GM12878 (cell line): ENCODE results near the gene ACVR1. TPM values are rescaled to one million over a fixed set of nuclear protein-coding genes. Genes with fewer than 3 reads are reported as not detected.

Experiments
- ATAC-seq: fragments of 200-7000 bp; cut with Tn5 transposase; 3 replicates; pipeline ENCODE4 v1.9.1; 2020; ENCODE audit warnings: mild to moderate bottlenecking, moderate library complexity
- BruUV-seq: library from RNA; stranded (reverse); fragments of 400-500 nt; replicated peaks from 2 replicates; lab custom pipeline; 2021; lab: Mats Ljungman, UMichigan
- CTCF ChIA-PET: fragments of 300-600 bp; sonication (Branson Sonifier 250); formaldehyde crosslinking; extraction: SDS; loops from one replicate; lab custom pipeline; 2021; ENCODE audit warnings: inconsistent platforms; lab: Yijun Ruan, JAX
- POLR2A ChIA-PET: fragments of 350-600 bp; formaldehyde crosslinking; extraction: SDS; loops from one replicate; lab custom pipeline; 2021; ENCODE audit warnings: inconsistent platforms; lab: Charles Lee
- RAD21 ChIA-PET: fragments of 300-600 bp; sonication (Branson Sonifier 250); formaldehyde crosslinking; loops from one replicate; lab custom pipeline; 2023; ENCODE audit warnings: antibody characterized with exemption; ENCODE audit not compliant: unreplicated experiment; lab: Charles Lee
- SMC1A ChIA-PET: fragments of 300-600 bp; sonication (Branson Sonifier 250); formaldehyde crosslinking; loops from one replicate; lab custom pipeline; 2023; ENCODE audit not compliant: unreplicated experiment, uncharacterized antibody; lab: Charles Lee
- DNase-seq: peaks from one replicate; pipeline ENCODE4 v3.0.0-alpha.2; 2011; ENCODE audit warnings: low read depth, low spot score
- FAIRE-seq: peaks from 3 replicates; lab custom pipeline; 2011; peaks lifted over from hg19 to GRCh38; lab: Jason Lieb, UNC
- H2AFZ ChIP-seq: 2 replicates; pipeline ENCODE4 v1.6.0; 2011; ENCODE audit warnings: low read depth, low read length, control low read depth; ENCODE audit not compliant: control insufficient read depth
- H3K27ac ChIP-seq: 2 replicates; pipeline ENCODE4 v1.5.1; 2011; ENCODE audit warnings: control low read depth; ENCODE audit not compliant: control insufficient read depth, insufficient read depth
- H3K27me3 ChIP-seq, 2 experiments: replicated peaks in 1 of 2; 2 replicates each; pipeline versions ENCODE4 v1.6.0 to v1.6.1; 2011; ENCODE audit warnings: low read length in 1 of 2; ENCODE audit not compliant: control insufficient read depth in 2 of 2, insufficient read depth in 2 of 2
- H3K36me3 ChIP-seq, 2 experiments: 2 replicates each; pipeline ENCODE4 v1.5.1; 2011; ENCODE audit warnings: low read length in 1 of 2; ENCODE audit not compliant: control insufficient read depth in 2 of 2, insufficient read depth in 2 of 2
- H3K4me1 ChIP-seq: 2 replicates; pipeline ENCODE4 v1.6.1; 2011; ENCODE audit warnings: mild to moderate bottlenecking, low read length, moderate library complexity, mixed read lengths; ENCODE audit not compliant: control insufficient read depth, insufficient read depth
- H3K4me2 ChIP-seq: 2 replicates; pipeline ENCODE4 v1.6.0; 2011; ENCODE audit warnings: control low read depth; ENCODE audit not compliant: control insufficient read depth, insufficient read depth
- H3K4me3 ChIP-seq: fragments of 200-600 bp; sonication (generic); 2 replicates; pipeline ENCODE4 v1.5.1; 2016
- H3K79me2 ChIP-seq: 2 replicates; pipeline ENCODE4 v1.6.0; 2011; ENCODE audit warnings: low read length; ENCODE audit not compliant: control insufficient read depth, insufficient read depth
- H3K9ac ChIP-seq: 2 replicates; pipeline ENCODE4 v1.8.0; 2011; ENCODE audit warnings: low read length, control low read depth, mixed read lengths; ENCODE audit not compliant: control insufficient read depth, insufficient read depth
- H3K9me3 ChIP-seq: replicated peaks from 3 replicates; pipeline ENCODE4 v1.5.1; 2011; ENCODE audit warnings: mild to moderate bottlenecking, low read length; ENCODE audit not compliant: control insufficient read depth, insufficient read depth
- H4K20me1 ChIP-seq: 2 replicates; pipeline ENCODE4 v1.6.0; 2011; ENCODE audit not compliant: control insufficient read depth, insufficient read depth
- EP300 ChIP-seq, 2 experiments: fragments of 150-350 bp in 1 of 2; IDR thresholded peaks; 2 replicates each; pipeline ENCODE4 v1.6.1; 2011 to 2012; ENCODE audit warnings: low read depth in 2 of 2, low read length in 2 of 2, borderline replicate concordance in 1 of 2, improper control_type of control experiment in 1 of 2, inconsistent platforms in 1 of 2; ENCODE audit not compliant: control insufficient read depth in 1 of 2
- IRF4 ChIP-seq: IDR thresholded peaks from 2 replicates; pipeline ENCODE4 v1.6.1; 2011; ENCODE audit warnings: low read depth, low read length
- JUNB ChIP-seq: IDR thresholded peaks from 2 replicates; pipeline ENCODE4 v1.6.1; 2016; ENCODE audit warnings: antibody characterized with exemption, mild to moderate bottlenecking
- MEF2B ChIP-seq: fragments of 450-650 bp; IDR thresholded peaks from 2 replicates; pipeline ENCODE4 v1.6.1; 2018; ENCODE audit warnings: mild to moderate bottlenecking, moderate library complexity; ENCODE audit not compliant: partially characterized antibody, poor library complexity, severe bottlenecking
- MTA2 ChIP-seq: fragments of 450-650 bp; IDR thresholded peaks from 2 replicates; pipeline ENCODE4 v1.6.1; 2016; ENCODE audit warnings: low read depth, mild to moderate bottlenecking, moderate library complexity
- MXI1 ChIP-seq: fragments of 150-350 bp; IDR thresholded peaks from 2 replicates; pipeline ENCODE4 v1.6.1; 2011; ENCODE audit warnings: low read depth, mild to moderate bottlenecking, inconsistent platforms, low read length, improper control_type of control experiment
- MYB ChIP-seq: fragments of 150-350 bp; IDR thresholded peaks from 2 replicates; pipeline ENCODE4 v1.6.1; 2014; ENCODE audit warnings: mild to moderate bottlenecking, low read depth, low read length, borderline replicate concordance
- RCOR1 ChIP-seq: conservative IDR thresholded peaks from 2 replicates; pipeline ENCODE4 v1.6.1; 2012; ENCODE audit warnings: low read depth, low read length, improper control_type of control experiment
- SIN3A ChIP-seq: IDR thresholded peaks from 2 replicates; pipeline ENCODE4 v1.6.1; 2012; ENCODE audit warnings: low read depth, low read length, improper control_type of control experiment
- SMARCA5 ChIP-seq: fragments of 450-650 bp; IDR thresholded peaks from 2 replicates; pipeline ENCODE4 v1.6.1; 2017; ENCODE audit warnings: mild to moderate bottlenecking
- TARDBP ChIP-seq: IDR thresholded peaks from 2 replicates; pipeline ENCODE4 v1.6.1; 2016; ENCODE audit warnings: borderline replicate concordance
- TCF12 ChIP-seq: IDR thresholded peaks from 2 replicates; pipeline ENCODE4 v1.6.1; 2011; ENCODE audit warnings: low read depth, mild to moderate bottlenecking, low read length
- YY1 ChIP-seq: IDR thresholded peaks from 2 replicates; pipeline ENCODE4 v1.6.1; 2011; ENCODE audit warnings: low read depth, mild to moderate bottlenecking, low read length
- ZNF24 ChIP-seq: fragments of 450-650 bp; IDR thresholded peaks from 2 replicates; pipeline ENCODE4 v1.6.1; 2017; ENCODE audit warnings: antibody characterized with exemption, mild to moderate bottlenecking
- WGBS: methylation state at CpG from one replicate; pipeline ENCODE4 v1.1.6; 2016; ENCODE audit warnings: low lambda C conversion rate; ENCODE audit not compliant: insufficient replicate concordance, insufficient coverage; ENCODE audit errors: missing lambda C conversion rate; 5-methylcytosine and 5-hydroxymethylcytosine counted together
- in situ Hi-C: fragments of 300-500 bp; cut with MboI; formaldehyde crosslinking; loops from 9 replicates; pipeline ENCODE4 v1.14.3; 2018; ENCODE audit warnings: mixed read lengths
- intact Hi-C: fragments of 100-400 bp; cut with micrococcal nuclease; formaldehyde crosslinking; loops from one replicate; pipeline ENCODE4 v1.14.2; 2022; ENCODE audit not compliant: unreplicated experiment
- polyA plus RNA-seq, 11 experiments: library from polyadenylated mRNA; depleted of rRNA in 4 of 11; unstranded in 6 of 11; stranded (reverse) in 5 of 11; fragments of >200 nt; fragmentation: Nextera tagmentation in 4 of 11; fragmentation: Illumina TruSeq in 1 of 11; extraction: Ambion mirVana in 4 of 11; extraction: Trizol in 1 of 11; gene quantifications; 1 replicate in 1 of 11; 2 replicates in 10 of 11; pipeline versions ENCODE4 v1.2.1 to v1.2.3, GENCODE V29; 2011 to 2016; ENCODE audit warnings: inconsistent platforms in 2 of 11, missing spikeins in 2 of 11, low read depth in 1 of 11
- total RNA-seq, 4 experiments: library from RNA; depleted of rRNA in 3 of 4; stranded (reverse); fragments of >200 nt in 3 of 4; fragmentation: Illumina TruSeq in 1 of 4; extraction: Trizol in 1 of 4; gene quantifications; 2 replicates each; pipeline versions ENCODE4 v1.2.1 to v1.2.3, GENCODE V29; 2013 to 2021
- TF ChIP-seq, protein P1 (sequence below): IDR thresholded peaks from 2 replicates; pipeline ENCODE4 v1.6.1; 2012; ENCODE audit warnings: low read depth, low read length, improper control_type of control experiment
- TF ChIP-seq, protein P2 (sequence below): fragments of 450-650 bp; IDR thresholded peaks from 2 replicates; pipeline ENCODE4 v1.6.1; 2017; ENCODE audit warnings: mild to moderate bottlenecking, low read depth, inconsistent platforms; ENCODE audit not compliant: poor library complexity, severe bottlenecking
- TF ChIP-seq, protein P3 (sequence below): IDR thresholded peaks from 2 replicates; pipeline ENCODE4 v1.6.1; 2011; ENCODE audit warnings: borderline replicate concordance, low read depth, mild to moderate bottlenecking, moderate library complexity, mixed read lengths, low read length; ENCODE audit not compliant: insufficient read depth; ENCODE audit errors: extremely low read length
- TF ChIP-seq, protein P4 (sequence below): fragments of 450-650 bp; IDR thresholded peaks from 2 replicates; pipeline ENCODE4 v1.6.1; 2018; ENCODE audit warnings: mild to moderate bottlenecking, low read depth, moderate library complexity; ENCODE audit not compliant: partially characterized antibody

The ACVR1 gene
- total and polyA plus RNA-seq, 10 of the 15 experiments (the other 5 are each of a cell fraction or from before 2014, with no cell fraction given), result 0.06 to 0.24 (median 0.14) TPM; not detected in 4

DNA sequence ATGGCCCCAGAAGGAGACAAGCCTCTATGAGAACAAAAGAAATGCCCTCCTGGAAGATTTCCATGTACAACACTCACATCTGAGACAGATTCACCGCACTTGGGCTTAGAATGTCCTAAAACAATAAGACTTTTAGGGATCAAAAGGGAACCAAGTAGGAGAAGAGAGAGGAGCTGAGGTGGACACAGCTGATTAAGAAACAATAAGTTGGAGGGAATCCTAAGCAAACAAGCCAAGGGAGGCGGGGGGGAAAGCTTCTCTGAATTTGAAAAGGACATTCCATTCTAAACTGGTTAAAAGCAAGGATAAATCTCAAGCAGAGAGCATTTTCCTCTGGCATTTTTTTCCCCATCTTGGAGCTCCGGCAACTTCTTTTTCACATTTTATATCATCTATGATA, 9.9 kb downstream of the ACVR1 start:
- Histone ChIP-seq H4K20me1 (no peaks in the 10 kb centered on the region), H3K4me3 (no peak overlapping the region), H3K4me1 (no peaks in the 10 kb centered on the region), H2AFZ (no peak overlapping the region), H3K36me3 (no peaks in the 10 kb centered on the region), H3K9ac (no peak overlapping the region), H3K9me3 (no peaks in the 10 kb centered on the region), H3K27me3 (peaks cover 0 to 3% of the 10 kb centered on the region in 2 experiments; a peak in 1 of 4 replicates), H3K4me2 (no peak overlapping the region), H3K79me2 (no peaks in the 10 kb centered on the region), H3K27ac (no peak overlapping the region)
- RAD21 ChIA-PET, result no interaction called here
- BruUV-seq, result no TSS peak
- SMC1A ChIA-PET, result interaction anchor here (1.2 kb wide), 1 partner anchor 41 kb away, joined by 3 read pairs; no protein-coding TSS in a partner anchor
- POLR2A ChIA-PET, result no interaction called here
- CTCF ChIA-PET, result no interaction called here
- no peak for FAIRE-seq
- intact Hi-C loops, result no loop called here
- DNase-seq, result no peak
- 37% methylated on average over 3 of the region's 3 CpGs for WGBS
- in situ Hi-C loops, result no loop called here
- TF ChIP-seq MTA2 (no peak), MEF2B (no peak), ZNF24 (no peak), EP300 (IDR thresholded peaks at IDR 0.05; ENCODE audit: borderline replicate concordance in 1 of 2, control insufficient read depth in 1 of 2, low read depth in 2 of 2, low read length in 2 of 2) (no peak), RCOR1 (no peak), SMARCA5 (no peak), TARDBP (no peak), IRF4 (no peak), TCF12 (no peak), MXI1 (no peak), MYB (no peak), SIN3A (no peak), JUNB (no peak), YY1 (no peak)
- TF ChIP-seq, protein P1, sequence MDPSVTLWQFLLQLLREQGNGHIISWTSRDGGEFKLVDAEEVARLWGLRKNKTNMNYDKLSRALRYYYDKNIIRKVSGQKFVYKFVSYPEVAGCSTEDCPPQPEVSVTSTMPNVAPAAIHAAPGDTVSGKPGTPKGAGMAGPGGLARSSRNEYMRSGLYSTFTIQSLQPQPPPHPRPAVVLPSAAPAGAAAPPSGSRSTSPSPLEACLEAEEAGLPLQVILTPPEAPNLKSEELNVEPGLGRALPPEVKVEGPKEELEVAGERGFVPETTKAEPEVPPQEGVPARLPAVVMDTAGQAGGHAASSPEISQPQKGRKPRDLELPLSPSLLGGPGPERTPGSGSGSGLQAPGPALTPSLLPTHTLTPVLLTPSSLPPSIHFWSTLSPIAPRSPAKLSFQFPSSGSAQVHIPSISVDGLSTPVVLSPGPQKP, result no peak
- TF ChIP-seq, protein P2, sequence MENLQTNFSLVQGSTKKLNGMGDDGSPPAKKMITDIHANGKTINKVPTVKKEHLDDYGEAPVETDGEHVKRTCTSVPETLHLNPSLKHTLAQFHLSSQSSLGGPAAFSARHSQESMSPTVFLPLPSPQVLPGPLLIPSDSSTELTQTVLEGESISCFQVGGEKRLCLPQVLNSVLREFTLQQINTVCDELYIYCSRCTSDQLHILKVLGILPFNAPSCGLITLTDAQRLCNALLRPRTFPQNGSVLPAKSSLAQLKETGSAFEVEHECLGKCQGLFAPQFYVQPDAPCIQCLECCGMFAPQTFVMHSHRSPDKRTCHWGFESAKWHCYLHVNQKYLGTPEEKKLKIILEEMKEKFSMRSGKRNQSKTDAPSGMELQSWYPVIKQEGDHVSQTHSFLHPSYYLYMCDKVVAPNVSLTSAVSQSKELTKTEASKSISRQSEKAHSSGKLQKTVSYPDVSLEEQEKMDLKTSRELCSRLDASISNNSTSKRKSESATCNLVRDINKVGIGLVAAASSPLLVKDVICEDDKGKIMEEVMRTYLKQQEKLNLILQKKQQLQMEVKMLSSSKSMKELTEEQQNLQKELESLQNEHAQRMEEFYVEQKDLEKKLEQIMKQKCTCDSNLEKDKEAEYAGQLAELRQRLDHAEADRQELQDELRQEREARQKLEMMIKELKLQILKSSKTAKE, result no peak
- TF ChIP-seq, protein P3, sequence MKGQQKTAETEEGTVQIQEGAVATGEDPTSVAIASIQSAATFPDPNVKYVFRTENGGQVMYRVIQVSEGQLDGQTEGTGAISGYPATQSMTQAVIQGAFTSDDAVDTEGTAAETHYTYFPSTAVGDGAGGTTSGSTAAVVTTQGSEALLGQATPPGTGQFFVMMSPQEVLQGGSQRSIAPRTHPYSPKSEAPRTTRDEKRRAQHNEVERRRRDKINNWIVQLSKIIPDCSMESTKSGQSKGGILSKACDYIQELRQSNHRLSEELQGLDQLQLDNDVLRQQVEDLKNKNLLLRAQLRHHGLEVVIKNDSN, result no peak
- TF ChIP-seq, protein P4, sequence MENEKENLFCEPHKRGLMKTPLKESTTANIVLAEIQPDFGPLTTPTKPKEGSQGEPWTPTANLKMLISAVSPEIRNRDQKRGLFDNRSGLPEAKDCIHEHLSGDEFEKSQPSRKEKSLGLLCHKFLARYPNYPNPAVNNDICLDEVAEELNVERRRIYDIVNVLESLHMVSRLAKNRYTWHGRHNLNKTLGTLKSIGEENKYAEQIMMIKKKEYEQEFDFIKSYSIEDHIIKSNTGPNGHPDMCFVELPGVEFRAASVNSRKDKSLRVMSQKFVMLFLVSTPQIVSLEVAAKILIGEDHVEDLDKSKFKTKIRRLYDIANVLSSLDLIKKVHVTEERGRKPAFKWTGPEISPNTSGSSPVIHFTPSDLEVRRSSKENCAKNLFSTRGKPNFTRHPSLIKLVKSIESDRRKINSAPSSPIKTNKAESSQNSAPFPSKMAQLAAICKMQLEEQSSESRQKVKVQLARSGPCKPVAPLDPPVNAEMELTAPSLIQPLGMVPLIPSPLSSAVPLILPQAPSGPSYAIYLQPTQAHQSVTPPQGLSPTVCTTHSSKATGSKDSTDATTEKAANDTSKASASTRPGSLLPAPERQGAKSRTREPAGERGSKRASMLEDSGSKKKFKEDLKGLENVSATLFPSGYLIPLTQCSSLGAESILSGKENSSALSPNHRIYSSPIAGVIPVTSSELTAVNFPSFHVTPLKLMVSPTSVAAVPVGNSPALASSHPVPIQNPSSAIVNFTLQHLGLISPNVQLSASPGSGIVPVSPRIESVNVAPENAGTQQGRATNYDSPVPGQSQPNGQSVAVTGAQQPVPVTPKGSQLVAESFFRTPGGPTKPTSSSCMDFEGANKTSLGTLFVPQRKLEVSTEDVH, result no peak
- TF ChIP-seq, all 136 proteins: peak for 0
- ATAC-seq, result no peak
